ENCODE data around the gene SELPLG. TPM values are rescaled to one million over a fixed set of nuclear protein-coding genes. Genes with fewer than 3 reads are reported as not detected.

SELPLG gene
- total and polyA plus RNA-seq, 11 donors = 1.0 to 26.7 (median 4.0) TPM

DNA sequence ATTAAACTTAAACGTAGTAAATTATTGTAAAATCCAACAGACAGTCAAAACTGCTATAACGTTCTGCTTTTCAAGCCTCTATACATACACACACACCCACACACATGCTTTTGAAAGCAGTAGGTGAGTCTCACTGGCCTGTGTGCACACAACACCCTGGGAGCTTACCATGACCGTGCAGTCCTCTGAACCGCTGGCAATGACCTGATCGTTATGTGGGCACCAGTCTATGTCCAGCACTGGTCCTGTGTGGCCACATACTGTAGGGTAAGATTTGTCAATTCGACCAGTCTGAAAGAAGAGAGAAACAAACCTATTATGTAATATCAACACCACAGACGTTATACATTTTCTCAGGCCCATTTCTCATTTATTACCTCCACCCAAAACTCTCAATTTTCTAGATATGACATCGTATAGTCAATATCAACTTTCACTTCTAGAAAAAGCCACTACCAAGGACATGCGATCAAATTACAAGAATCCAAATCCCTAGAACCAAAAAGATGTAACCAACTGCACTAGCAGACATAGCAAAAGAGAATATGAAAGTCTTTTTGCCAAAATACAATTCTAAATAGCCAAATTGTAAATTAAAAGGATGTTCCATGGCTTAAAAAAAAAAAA lies 44.5 kb upstream of the SELPLG start:
- no peak overlapping the region for H3K4me3 ChIP-seq
- TF ChIP-seq POLR2A (IDR thresholded peaks at IDR 0.05) = no peak
- TF ChIP-seq, protein P1, sequence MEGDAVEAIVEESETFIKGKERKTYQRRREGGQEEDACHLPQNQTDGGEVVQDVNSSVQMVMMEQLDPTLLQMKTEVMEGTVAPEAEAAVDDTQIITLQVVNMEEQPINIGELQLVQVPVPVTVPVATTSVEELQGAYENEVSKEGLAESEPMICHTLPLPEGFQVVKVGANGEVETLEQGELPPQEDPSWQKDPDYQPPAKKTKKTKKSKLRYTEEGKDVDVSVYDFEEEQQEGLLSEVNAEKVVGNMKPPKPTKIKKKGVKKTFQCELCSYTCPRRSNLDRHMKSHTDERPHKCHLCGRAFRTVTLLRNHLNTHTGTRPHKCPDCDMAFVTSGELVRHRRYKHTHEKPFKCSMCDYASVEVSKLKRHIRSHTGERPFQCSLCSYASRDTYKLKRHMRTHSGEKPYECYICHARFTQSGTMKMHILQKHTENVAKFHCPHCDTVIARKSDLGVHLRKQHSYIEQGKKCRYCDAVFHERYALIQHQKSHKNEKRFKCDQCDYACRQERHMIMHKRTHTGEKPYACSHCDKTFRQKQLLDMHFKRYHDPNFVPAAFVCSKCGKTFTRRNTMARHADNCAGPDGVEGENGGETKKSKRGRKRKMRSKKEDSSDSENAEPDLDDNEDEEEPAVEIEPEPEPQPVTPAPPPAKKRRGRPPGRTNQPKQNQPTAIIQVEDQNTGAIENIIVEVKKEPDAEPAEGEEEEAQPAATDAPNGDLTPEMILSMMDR (IDR thresholded peaks at IDR 0.05) = no peak
- intact Hi-C loops (cut with DNase I) = no loop called here
- no peaks in the 10 kb centered on the region for H3K9me3 ChIP-seq
- H3K4me1 ChIP-seq = peaks cover 0 to 15% (median 4%) of the 10 kb centered on the region in 12 donors
- DNase-seq = no peak
- peaks cover 0 to 48% (median 39%) of the 10 kb centered on the region in 9 donors for H3K36me3 ChIP-seq
- 90 to 91% (median 90%) methylated on average over 9 of the region's 9 CpGs for WGBS, 4 donors
- peak overlapping the region in 1 of 12 donors; percentile 59 for H3K27ac ChIP-seq
- peak in 1 of 4 donors; percentile 28 for ATAC-seq
- H3K27me3 ChIP-seq = no peaks in the 10 kb centered on the region

- no peaks in the 10 kb centered on the region for H3K9me3 ChIP-seq
- H3K4me3 ChIP-seq = no peak overlapping the region
- peak overlapping the region in 1 of 12 donors; percentile 59 for H3K27ac ChIP-seq
- H3K27me3 ChIP-seq = no peaks in the 10 kb centered on the region
- whole genome bisulfite sequencing, 4 donors = 73 to 90% (median 75%) methylated on average over 3 of the region's 3 CpGs
- TF ChIP-seq, protein P1 (IDR thresholded peaks at IDR 0.05) = no peak
- no peak for TF ChIP-seq POLR2A (IDR thresholded peaks at IDR 0.05)
- intact Hi-C loops (cut with DNase I) = no loop called here
- H3K4me1 ChIP-seq = peaks cover 0 to 15% (median 5%) of the 10 kb centered on the region in 12 donors
- no peak for ATAC-seq
- no peak for DNase-seq
- peaks cover 0 to 56% (median 47%) of the 10 kb centered on the region in 9 donors for H3K36me3 ChIP-seq
Measured at GRCh38 chr12:108677381-108677780, 43.7 kb upstream of the SELPLG start.

- TF ChIP-seq, protein P1 (IDR thresholded peaks at IDR 0.05) = no peak
- TF ChIP-seq POLR2A (IDR thresholded peaks at IDR 0.05) = no peak
- Histone ChIP-seq H3K36me3 (peaks cover 0 to 61% (median 52%) of the 10 kb centered on the region in 9 donors), H3K4me1 (peaks cover 0 to 14% (median 5%) of the 10 kb centered on the region in 12 donors), H3K27ac (peak overlapping the region in 1 of 12 donors; percentile 59), H3K4me3 (no peak overlapping the region), H3K9me3 (no peaks in the 10 kb centered on the region), H3K27me3 (no peaks in the 10 kb centered on the region)
- intact Hi-C loops (cut with DNase I) = no loop called here
- WGBS, 4 donors = 75 to 79% (median 78%) methylated on average over 5 of the region's 5 CpGs
- ATAC-seq = no peak
- DNase-seq = no peak
Measured at GRCh38 chr12:108676707-108677106, 43.0 kb upstream of the SELPLG start.

- DNase-seq (no peak), ATAC-seq (no peak)
- WGBS, 4 donors = 87 to 91% (median 89%) methylated on average over 4 of the region's 4 CpGs
- Histone ChIP-seq H3K9me3 (no peaks in the 10 kb centered on the region), H3K4me3 (no peak overlapping the region), H3K4me1 (peaks cover 0 to 15% (median 4%) of the 10 kb centered on the region in 12 donors), H3K27me3 (no peaks in the 10 kb centered on the region), H3K36me3 (peaks cover 0 to 61% (median 52%) of the 10 kb centered on the region in 9 donors), H3K27ac (peak overlapping the region in 1 of 12 donors; percentile 59)
- TF ChIP-seq, protein P1 (IDR thresholded peaks at IDR 0.05) = no peak
- no peak for TF ChIP-seq POLR2A (IDR thresholded peaks at IDR 0.05)
- intact Hi-C loops (cut with DNase I) = no loop called here
Measured at GRCh38 chr12:108675792-108676191, 42.1 kb upstream of the SELPLG start.
